Right ventricle myocardium superior (tissue), 1 donor: ENCODE data around the gene MBL2. TPM values are rescaled to one million over a fixed set of nuclear protein-coding genes. Genes with fewer than 3 reads are reported as not detected.
A peak's percentile ranks its signal among the peaks of the same experiment; 100 is the strongest.

Experiments used
- ATAC-seq: fragments of 200-7000 bp; cut with Tn5 transposase; one replicate; pipeline ENCODE4 v1.9.1; 2020; ENCODE audit warnings: mild to moderate bottlenecking; ENCODE audit not compliant: poor library complexity
- DNase-seq: peaks from one replicate; pipeline ENCODE4 v3.0.0-alpha.2; 2020
- intact Hi-C: fragments of 100-400 bp; cut with DNase I; formaldehyde crosslinking; loops from one replicate; pipeline ENCODE4 v1.11.2; 2022
- long read RNA-seq: library from polyadenylated mRNA; unstranded; transcript quantifications from one replicate; pipeline ENCODE4 v2.0.0, GENCODE V29; 2021
- total RNA-seq: library from RNA; stranded (reverse); fragmentation: NEBNext Ultra II Directional; extraction: Animal tissue kit (Norgen Biotek cat#: 25700); gene quantifications from one replicate; pipeline ENCODE4 v1.2.1, GENCODE V29; 2021
- donor health status: DM: no; HTN: yes; CAD: no; lungs with severe emphysema.

Gene MBL2
- not detected for total RNA-seq
- long read RNA-seq = 0 reads

- no peak for ATAC-seq
- intact Hi-C loops = no loop called here
- no peak for DNase-seq
Measured at GRCh38 chr10:52772623-52773022, at the start of gene MBL2. Gene MBL2 (minus strand): TSS chr10:52772784. CDS start chr10:52771635, 1,149 bp downstream.

- no peak for ATAC-seq
- no peak for DNase-seq
- intact Hi-C loops = no loop called here
Measured at GRCh38 chr10:52820309-52820708, 47.7 kb upstream of the MBL2 start.

GRCh38 chr10:52818019-52818418 lies 45.4 kb upstream of the MBL2 start:
- peak; percentile 85 for ATAC-seq
- intact Hi-C loops = no loop called here
- DNase-seq = no peak

GRCh38 chr10:52814506-52814905 lies 41.9 kb upstream of the MBL2 start:
- ATAC-seq (no peak), DNase-seq (no peak)
- intact Hi-C loops = no loop called here

GRCh38 chr10:52811776-52812175 lies 39.2 kb upstream of the MBL2 start:
- intact Hi-C loops = no loop called here
- no peak for DNase-seq
- ATAC-seq = no peak

GRCh38 chr10:52810761-52811160 lies 38.2 kb upstream of the MBL2 start:
- ATAC-seq (no peak), DNase-seq (no peak)
- intact Hi-C loops = no loop called here

GRCh38 chr10:52807803-52808202 lies 35.2 kb upstream of the MBL2 start:
- no peak for ATAC-seq
- DNase-seq = no peak
- intact Hi-C loops = no loop called here

- intact Hi-C loops = no loop called here
- ATAC-seq (no peak), DNase-seq (no peak)
Measured at GRCh38 chr10:52805414-52806285, 33.1 kb upstream of the MBL2 start.

- ATAC-seq (no peak), DNase-seq (no peak)
- intact Hi-C loops = no loop called here
Measured at GRCh38 chr10:52801947-52802346, 29.4 kb upstream of the MBL2 start.

- intact Hi-C loops = no loop called here
- ATAC-seq (no peak), DNase-seq (no peak)
Measured at GRCh38 chr10:52786098-52786497, 13.5 kb upstream of the MBL2 start.

GRCh38 chr10:52785418-52785817 lies 12.8 kb upstream of the MBL2 start:
- intact Hi-C loops = no loop called here
- DNase-seq (no peak), ATAC-seq (no peak)

GRCh38 chr10:52783726-52784125 lies 11.1 kb upstream of the MBL2 start:
- DNase-seq (no peak), ATAC-seq (no peak)
- intact Hi-C loops = no loop called here

- ATAC-seq = no peak
- DNase-seq = no peak
- intact Hi-C loops = no loop called here
Measured at GRCh38 chr10:52782554-52782953, 10.0 kb upstream of the MBL2 start.

- intact Hi-C loops = no loop called here
- no peak for ATAC-seq
- DNase-seq = no peak
Measured at GRCh38 chr10:52780391-52781155, 8.0 kb upstream of the MBL2 start.

GRCh38 chr10:52779541-52780390 lies 7.2 kb upstream of the MBL2 start:
- DNase-seq (peak; percentile 68), ATAC-seq (peak; percentile 87)
- intact Hi-C loops = loop anchor here (5.0 kb wide), 1 partner anchor 37 kb away; no protein-coding TSS in a partner anchor

GRCh38 chr10:52778511-52779392 lies 6.2 kb upstream of the MBL2 start:
- no peak for ATAC-seq
- intact Hi-C loops = loop anchor here (5.0 kb wide), 1 partner anchor 36 kb away; no protein-coding TSS in a partner anchor
- DNase-seq = no peak

GRCh38 chr10:52777414-52777813 lies 4.8 kb upstream of the MBL2 start:
- DNase-seq (no peak), ATAC-seq (no peak)
- intact Hi-C loops = loop anchor here (5.0 kb wide), 1 partner anchor 35 kb away; no protein-coding TSS in a partner anchor

- DNase-seq (no peak), ATAC-seq (no peak)
- intact Hi-C loops = loop anchor here (5.0 kb wide), 1 partner anchor 34 kb away; no protein-coding TSS in a partner anchor
Measured at GRCh38 chr10:52776471-52776903, 3.9 kb upstream of the MBL2 start.
